ENCODE results near the gene EXOC2. TPM values are rescaled to one million over a fixed set of nuclear protein-coding genes. Genes with fewer than 3 reads are reported as not detected.

EXOC2 gene
- total RNA-seq, 1 experiment from 2014 or later, result 24.5 TPM

GRCh38 chr6:558959-559358 lies 134.0 kb downstream of the EXOC2 start:
- no peak for TF ChIP-seq CBX3 (IDR thresholded peaks at IDR 0.05; ENCODE audit: low read depth)
- no peak for TF ChIP-seq JUND (IDR thresholded peaks at IDR 0.05)
- TF ChIP-seq YY1 (IDR thresholded peaks at IDR 0.05; ENCODE audit: extremely low read depth, insufficient replicate concordance, low read depth, low read length), result no peak
- TF ChIP-seq CEBPB (IDR thresholded peaks at IDR 0.05; ENCODE audit: low read depth), result no peak
- TF ChIP-seq ELF1 (IDR thresholded peaks at IDR 0.05; ENCODE audit: borderline replicate concordance, low read depth), result no peak
- no peak for TF ChIP-seq ZBTB33 (IDR thresholded peaks at IDR 0.05; ENCODE audit: extremely low read depth, insufficient replicate concordance, low read length)
- no peak for TF ChIP-seq TCF7L2 (IDR thresholded peaks at IDR 0.05; ENCODE audit: borderline replicate concordance, extremely low read depth, insufficient read depth, insufficient read length)
- no peak for TF ChIP-seq EZH2phosphoT487 (IDR thresholded peaks at IDR 0.05; ENCODE audit: borderline replicate concordance)
- TF ChIP-seq REST (IDR thresholded peaks at IDR 0.05; ENCODE audit: low read depth), result no peak
- no peak for TF ChIP-seq SIN3A (IDR thresholded peaks at IDR 0.05; ENCODE audit: low read depth)
- TF ChIP-seq CTCF (IDR thresholded peaks at IDR 0.05 in 2 of 3, conservative IDR thresholded peaks at IDR 0.05 in 1 of 3; ENCODE audit: borderline replicate concordance in 1 of 3, insufficient read depth in 1 of 3, low read depth in 2 of 3, low read length in 2 of 3), result no peak
- TF ChIP-seq SRF (IDR thresholded peaks at IDR 0.05; ENCODE audit: low read depth), result no peak
- no peak for TF ChIP-seq RAD21 (IDR thresholded peaks at IDR 0.05; ENCODE audit: low read depth)
- TF ChIP-seq EGR1 (IDR thresholded peaks at IDR 0.05; ENCODE audit: low read depth), result no peak
- TF ChIP-seq POLR2A (IDR thresholded peaks at IDR 0.05; ENCODE audit: borderline replicate concordance, extremely low read depth, insufficient read depth, insufficient read length), result no peak
- no peak for TF ChIP-seq EZH2 (IDR thresholded peaks at IDR 0.05)
- intact Hi-C loops (cut with micrococcal nuclease), result no loop called here
- Histone ChIP-seq H3K4me2 (ENCODE audit: low read length) (no peak overlapping the region), H3K27me3 (ENCODE audit: insufficient read depth, low read length) (no peaks in the 10 kb centered on the region), H3K4me1 (ENCODE audit: control insufficient read depth in 1 of 2, insufficient read depth in 2 of 2, low read length in 2 of 2) (no peaks in the 10 kb centered on the region), H3K9me3 (ENCODE audit: control insufficient read depth in 1 of 2, insufficient read depth in 1 of 2, low read depth in 1 of 2, low read length in 2 of 2) (no peaks in the 10 kb centered on the region), H4K20me1 (ENCODE audit: insufficient read depth) (no peaks in the 10 kb centered on the region), H3K27ac (ENCODE audit: low read depth, low read length) (no peak overlapping the region), H3K79me2 (ENCODE audit: insufficient read depth, low read length) (no peaks in the 10 kb centered on the region), H3K9ac (ENCODE audit: low read length) (no peak overlapping the region), H3K9me2 (ENCODE audit: insufficient read depth) (no peaks in the 10 kb centered on the region), H3K4me3 (replicated peaks in 1 of 2; ENCODE audit: low read depth in 1 of 2, low read length in 2 of 2) (no peak overlapping the region), H2AFZ (ENCODE audit: low read depth, low read length, poor library complexity, severe bottlenecking) (no peak overlapping the region), H3K36me3 (ENCODE audit: control insufficient read depth in 1 of 2, insufficient read depth in 2 of 2, low read length in 2 of 2) (no peaks in the 10 kb centered on the region; a peak in 1 of 4 replicates)
- DNase-seq (ENCODE audit: low read depth, low spot score) (no peak), ATAC-seq (no peak)
- BruUV-seq (replicated peaks), result no TSS peak
- ChIA-PET RAD21 (ENCODE audit: low non-redundant PET in 1 of 2, low total read pairs in 2 of 2, uncharacterized antibody in 2 of 2, unreplicated experiment in 2 of 2) (no interaction called here), POLR2A (no interaction called here), CTCF (no interaction called here)

Data from HCT116 (cell line).